Measurements from ENCODE around the gene KMT2C. TPM values are rescaled to one million over a fixed set of nuclear protein-coding genes. Genes with fewer than 3 reads are reported as not detected.
"Not testable (repeated sequence)": the region's sequence is repeated elsewhere in the genome, so short reads cannot be mapped to it uniquely, and the experiment has no call there.

KMT2C gene
- total and polyA plus RNA-seq, 3 donors from 2014 or later = 32.8 to 167 (median 154) TPM

- 70 to 71% methylated on average over 4 of the region's 4 CpGs for WGBS, 2 donors
- H3K4me3 ChIP-seq; DNase-seq; H3K27ac ChIP-seq; H3K4me1 ChIP-seq; H3K36me3 ChIP-seq (ENCODE audit: low read depth, missing control alignments); H3K9me3 ChIP-seq; H3K27me3 ChIP-seq; intact Hi-C loops (cut with DNase I; ENCODE audit: low total_unique reads): not testable (repeated sequence)
Measured at GRCh38 chr7:152384235-152385200, 51.3 kb downstream of the KMT2C start.

GRCh38 chr7:152383341-152384234, 52.2 kb downstream of the KMT2C start:
- intact Hi-C loops (cut with DNase I; ENCODE audit: low total_unique reads) = no loop called here
- Histone ChIP-seq H3K27me3 (no peaks in the 10 kb centered on the region), H3K4me3 (no peak overlapping the region), H3K4me1 (no peaks in the 10 kb centered on the region), H3K27ac (no peak overlapping the region), H3K9me3 (no peaks in the 10 kb centered on the region), H3K36me3 (ENCODE audit: low read depth, missing control alignments) (no peaks in the 10 kb centered on the region)
- no peak for TF ChIP-seq POLR2A (IDR thresholded peaks at IDR 0.05)
- TF ChIP-seq CTCF (IDR thresholded peaks at IDR 0.05) = no peak
- DNase-seq = no peak
- WGBS, 2 donors = 74% methylated on average over 9 of the region's 9 CpGs

DNA sequence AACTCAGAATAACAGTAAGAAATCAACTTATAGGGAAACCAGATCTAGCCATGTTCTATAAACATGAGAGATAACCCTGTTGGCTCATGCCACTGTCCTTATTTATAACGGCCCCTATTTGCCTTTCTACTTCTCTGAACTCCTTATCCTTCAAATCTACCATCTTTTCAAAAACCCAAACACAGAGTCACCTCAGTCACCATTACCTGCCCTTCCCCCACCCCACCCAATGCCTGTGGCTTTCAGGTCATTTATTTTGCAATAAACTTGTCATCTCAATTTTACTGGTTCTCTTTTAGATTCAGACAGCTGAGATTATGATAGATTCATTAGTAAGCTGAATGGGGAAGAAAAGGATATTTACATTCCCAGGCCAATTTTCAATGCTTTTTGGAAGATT, 53.6 kb downstream of the KMT2C start:
- Histone ChIP-seq H3K36me3 (ENCODE audit: low read depth, missing control alignments) (no peaks in the 10 kb centered on the region), H3K4me3 (no peak overlapping the region), H3K4me1 (no peaks in the 10 kb centered on the region), H3K9me3 (no peaks in the 10 kb centered on the region), H3K27ac (no peak overlapping the region), H3K27me3 (no peaks in the 10 kb centered on the region)
- WGBS, 2 donors = 49 to 61% methylated on average over 1 of the region's 1 CpG
- intact Hi-C loops (cut with DNase I; ENCODE audit: low total_unique reads) = no loop called here
- no peak for DNase-seq
- no peak for TF ChIP-seq POLR2A (IDR thresholded peaks at IDR 0.05)
- TF ChIP-seq CTCF (IDR thresholded peaks at IDR 0.05) = no peak

- H3K4me3 ChIP-seq; H3K36me3 ChIP-seq (ENCODE audit: low read depth, missing control alignments); intact Hi-C loops (cut with DNase I; ENCODE audit: low total_unique reads); H3K4me1 ChIP-seq; H3K27me3 ChIP-seq; H3K9me3 ChIP-seq; DNase-seq; H3K27ac ChIP-seq: not testable (repeated sequence)
- WGBS, 2 donors = 56 to 57% methylated on average over 5 of the region's 5 CpGs
Measured at GRCh38 chr7:152380931-152381578, 54.7 kb downstream of the KMT2C start.

- H3K36me3 ChIP-seq (ENCODE audit: low read depth, missing control alignments); intact Hi-C loops (cut with DNase I; ENCODE audit: low total_unique reads); DNase-seq; H3K27me3 ChIP-seq; H3K9me3 ChIP-seq; H3K27ac ChIP-seq; H3K4me1 ChIP-seq; H3K4me3 ChIP-seq: not testable (repeated sequence)
Measured at GRCh38 chr7:152378497-152378896, 57.3 kb downstream of the KMT2C start.

DNA sequence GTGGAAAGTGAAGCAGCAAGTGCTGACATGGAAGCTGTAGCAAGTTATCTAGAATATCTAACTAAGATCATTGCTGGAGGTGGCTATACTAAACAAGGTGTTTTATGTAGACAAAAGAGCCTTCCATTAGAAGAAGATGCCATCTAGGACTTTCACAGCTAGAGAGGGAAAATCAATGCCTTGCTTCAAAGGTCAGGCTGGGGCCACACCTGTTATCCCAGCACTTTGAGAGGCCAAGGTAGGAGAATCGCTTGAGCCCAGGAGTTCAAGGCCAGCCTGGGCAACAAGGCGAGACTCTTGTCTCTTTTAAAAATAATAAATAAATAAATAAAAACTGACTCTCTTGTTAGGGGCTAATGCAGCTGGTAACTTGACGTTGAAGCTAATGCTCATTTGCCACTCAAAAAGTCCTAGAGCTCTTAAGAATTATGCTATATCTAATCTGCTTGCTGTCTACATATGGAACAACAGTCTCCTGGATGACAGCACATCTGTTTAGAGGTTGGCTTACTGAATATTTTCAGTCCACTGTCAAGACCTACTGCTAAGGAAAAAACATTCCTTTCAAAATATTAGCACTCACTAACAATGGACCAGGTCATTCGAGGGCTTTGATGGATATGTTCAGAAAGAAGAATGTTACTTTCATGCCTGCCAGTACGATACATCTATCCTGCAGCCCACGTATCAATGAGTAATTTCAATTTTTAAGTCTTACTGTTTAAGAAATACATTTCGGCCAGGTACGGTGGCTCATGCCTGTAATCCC, 58.9 kb downstream of the KMT2C start:
- H3K4me1 ChIP-seq; H3K27me3 ChIP-seq; H3K27ac ChIP-seq; H3K9me3 ChIP-seq; DNase-seq; H3K4me3 ChIP-seq; intact Hi-C loops (cut with DNase I; ENCODE audit: low total_unique reads); H3K36me3 ChIP-seq (ENCODE audit: low read depth, missing control alignments): not testable (repeated sequence)
- 88 to 91% methylated on average over 8 of the region's 8 CpGs for WGBS, 2 donors
